Ishikawa (cell line): ENCODE results near the gene NUMA1.

Source experiments
- CEBPB ChIP-seq: IDR thresholded peaks from 2 replicates; pipeline ENCODE4 v1.6.1; 2012
- CREB1 ChIP-seq: IDR thresholded peaks from 2 replicates; pipeline ENCODE4 v1.6.1; 2012; ENCODE audit warnings: low read depth
- EGR1 ChIP-seq: IDR thresholded peaks from 2 replicates; pipeline ENCODE4 v1.6.1; 2012
- EP300 ChIP-seq: IDR thresholded peaks from 2 replicates; pipeline ENCODE4 v1.6.1; 2012; ENCODE audit warnings: borderline replicate concordance
- NFIC ChIP-seq: IDR thresholded peaks from 2 replicates; pipeline ENCODE4 v1.6.1; 2012
- RAD21 ChIP-seq: IDR thresholded peaks from 2 replicates; pipeline ENCODE4 v1.6.1; 2012; ENCODE audit warnings: low read depth
- TAF1 ChIP-seq: IDR thresholded peaks from 2 replicates; pipeline ENCODE4 v1.6.1; 2012; ENCODE audit warnings: low read depth, mild to moderate bottlenecking
- TCF12 ChIP-seq: IDR thresholded peaks from 2 replicates; pipeline ENCODE4 v1.6.1; 2012; ENCODE audit warnings: low read depth
- YY1 ChIP-seq: IDR thresholded peaks from 2 replicates; pipeline ENCODE4 v1.6.1; 2012; ENCODE audit warnings: low read depth
- TF ChIP-seq, protein P1 (sequence below): IDR thresholded peaks from 2 replicates; pipeline ENCODE4 v1.6.1; 2012
- TF ChIP-seq, protein P2 (sequence below): IDR thresholded peaks from 2 replicates; pipeline ENCODE4 v1.6.1; 2012; ENCODE audit warnings: low read depth, mild to moderate bottlenecking
- TF ChIP-seq, protein P3 (sequence below): IDR thresholded peaks from 2 replicates; pipeline ENCODE4 v1.6.1; 2012

DNA sequence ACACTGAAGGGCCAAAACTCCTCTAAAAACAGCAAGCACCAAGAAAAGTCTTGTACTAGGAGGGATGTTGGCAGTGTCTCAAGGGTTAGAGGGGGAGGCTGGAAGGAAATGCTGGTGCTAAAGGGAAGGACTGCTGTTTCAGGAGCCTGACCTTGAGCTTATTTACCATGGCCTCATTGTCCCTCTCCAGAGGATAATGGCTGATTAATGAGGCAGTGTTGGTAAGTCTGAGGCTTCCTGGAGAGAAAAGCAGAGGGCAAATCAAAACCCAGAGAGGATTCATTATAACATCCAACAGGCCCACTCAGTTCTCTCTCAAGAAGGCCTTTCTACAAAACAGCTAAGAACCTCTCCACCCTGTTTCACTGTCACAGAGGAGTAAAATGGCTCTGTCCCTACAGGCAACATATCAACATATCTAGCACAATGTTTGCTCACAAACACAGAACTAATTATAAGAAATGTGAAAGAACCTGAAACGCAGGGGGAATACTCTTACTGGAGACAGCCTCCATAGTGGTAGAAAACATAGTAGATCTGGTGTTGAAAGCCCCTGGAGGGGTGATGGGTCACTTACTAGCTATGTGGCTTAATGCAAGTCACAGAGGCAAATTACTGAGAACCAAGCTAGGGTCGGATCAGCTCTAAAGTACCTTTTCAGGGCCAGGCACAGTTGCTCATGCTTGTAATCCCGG lies 31.4 kb downstream of the NUMA1 start:
- TF ChIP-seq TCF12 (no peak), TAF1 (no peak), YY1 (no peak), EGR1 (no peak), EP300 (no peak), RAD21 (no peak), CREB1 (no peak), CEBPB (no peak), NFIC (no peak)
- TF ChIP-seq, protein P1, sequence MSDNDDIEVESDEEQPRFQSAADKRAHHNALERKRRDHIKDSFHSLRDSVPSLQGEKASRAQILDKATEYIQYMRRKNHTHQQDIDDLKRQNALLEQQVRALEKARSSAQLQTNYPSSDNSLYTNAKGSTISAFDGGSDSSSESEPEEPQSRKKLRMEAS, result no peak
- TF ChIP-seq, protein P2, sequence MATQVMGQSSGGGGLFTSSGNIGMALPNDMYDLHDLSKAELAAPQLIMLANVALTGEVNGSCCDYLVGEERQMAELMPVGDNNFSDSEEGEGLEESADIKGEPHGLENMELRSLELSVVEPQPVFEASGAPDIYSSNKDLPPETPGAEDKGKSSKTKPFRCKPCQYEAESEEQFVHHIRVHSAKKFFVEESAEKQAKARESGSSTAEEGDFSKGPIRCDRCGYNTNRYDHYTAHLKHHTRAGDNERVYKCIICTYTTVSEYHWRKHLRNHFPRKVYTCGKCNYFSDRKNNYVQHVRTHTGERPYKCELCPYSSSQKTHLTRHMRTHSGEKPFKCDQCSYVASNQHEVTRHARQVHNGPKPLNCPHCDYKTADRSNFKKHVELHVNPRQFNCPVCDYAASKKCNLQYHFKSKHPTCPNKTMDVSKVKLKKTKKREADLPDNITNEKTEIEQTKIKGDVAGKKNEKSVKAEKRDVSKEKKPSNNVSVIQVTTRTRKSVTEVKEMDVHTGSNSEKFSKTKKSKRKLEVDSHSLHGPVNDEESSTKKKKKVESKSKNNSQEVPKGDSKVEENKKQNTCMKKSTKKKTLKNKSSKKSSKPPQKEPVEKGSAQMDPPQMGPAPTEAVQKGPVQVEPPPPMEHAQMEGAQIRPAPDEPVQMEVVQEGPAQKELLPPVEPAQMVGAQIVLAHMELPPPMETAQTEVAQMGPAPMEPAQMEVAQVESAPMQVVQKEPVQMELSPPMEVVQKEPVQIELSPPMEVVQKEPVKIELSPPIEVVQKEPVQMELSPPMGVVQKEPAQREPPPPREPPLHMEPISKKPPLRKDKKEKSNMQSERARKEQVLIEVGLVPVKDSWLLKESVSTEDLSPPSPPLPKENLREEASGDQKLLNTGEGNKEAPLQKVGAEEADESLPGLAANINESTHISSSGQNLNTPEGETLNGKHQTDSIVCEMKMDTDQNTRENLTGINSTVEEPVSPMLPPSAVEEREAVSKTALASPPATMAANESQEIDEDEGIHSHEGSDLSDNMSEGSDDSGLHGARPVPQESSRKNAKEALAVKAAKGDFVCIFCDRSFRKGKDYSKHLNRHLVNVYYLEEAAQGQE, result no peak
- TF ChIP-seq, protein P3, sequence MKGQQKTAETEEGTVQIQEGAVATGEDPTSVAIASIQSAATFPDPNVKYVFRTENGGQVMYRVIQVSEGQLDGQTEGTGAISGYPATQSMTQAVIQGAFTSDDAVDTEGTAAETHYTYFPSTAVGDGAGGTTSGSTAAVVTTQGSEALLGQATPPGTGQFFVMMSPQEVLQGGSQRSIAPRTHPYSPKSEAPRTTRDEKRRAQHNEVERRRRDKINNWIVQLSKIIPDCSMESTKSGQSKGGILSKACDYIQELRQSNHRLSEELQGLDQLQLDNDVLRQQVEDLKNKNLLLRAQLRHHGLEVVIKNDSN, result no peak
